ENCODE data around the gene PDGFC.

PDGFC gene

GRCh38 chr4:156971676-156972378 lies at the start of gene PDGFC:
Gene PDGFC, minus strand, starts transcription at chr4:156971799. Its CDS starts 896 bp downstream, at chr4:156970903.
- DNase-seq = peak; percentile 66

- no peak for DNase-seq
These were observed 49.3 kb upstream of the PDGFC start for GRCh38 chr4:157020882-157021281.

GRCh38 chr4:157018920-157019490 lies 47.4 kb upstream of the PDGFC start:
- no peak for DNase-seq

- DNase-seq = no peak
These were observed 43.3 kb upstream of the PDGFC start for GRCh38 chr4:157014621-157015591.

GRCh38 chr4:157013656-157014055 lies 42.1 kb upstream of the PDGFC start:
- no peak for DNase-seq

GRCh38 chr4:157012781-157013180 lies 41.2 kb upstream of the PDGFC start:
- no peak for DNase-seq

GRCh38 chr4:157012296-157012695 lies 40.7 kb upstream of the PDGFC start:
- DNase-seq = no peak

- no peak for DNase-seq
These were observed 39.0 kb upstream of the PDGFC start for GRCh38 chr4:157010630-157011029.

- DNase-seq = no peak
These were observed 34.2 kb upstream of the PDGFC start for GRCh38 chr4:157005831-157006230.

GRCh38 chr4:157005193-157005592 lies 33.6 kb upstream of the PDGFC start:
- DNase-seq = no peak

GRCh38 chr4:157004279-157005161 lies 32.9 kb upstream of the PDGFC start:
- no peak for DNase-seq

- DNase-seq = peak; percentile 71
These were observed 27.5 kb upstream of the PDGFC start for GRCh38 chr4:156999175-156999517.

GRCh38 chr4:156998500-156999174 lies 27.0 kb upstream of the PDGFC start:
- no peak for DNase-seq

GRCh38 chr4:156992943-156993342 lies 21.3 kb upstream of the PDGFC start:
- no peak for DNase-seq

GRCh38 chr4:156991161-156991560 lies 19.6 kb upstream of the PDGFC start:
- DNase-seq = no peak

- DNase-seq = peak; percentile 34
These were observed 11.8 kb upstream of the PDGFC start for GRCh38 chr4:156983366-156983765.

GRCh38 chr4:156981262-156981769 lies 9.7 kb upstream of the PDGFC start:
- no peak for DNase-seq

- no peak for DNase-seq
These were observed 6.0 kb upstream of the PDGFC start for GRCh38 chr4:156977435-156978160.

- no peak for DNase-seq
These were observed 4.5 kb upstream of the PDGFC start for GRCh38 chr4:156976147-156976546.

GRCh38 chr4:156975686-156976085 lies 4.1 kb upstream of the PDGFC start:
- DNase-seq = no peak

- no peak for DNase-seq
These were observed 2.7 kb upstream of the PDGFC start for GRCh38 chr4:156974264-156974663.
